GM12874 (cell line): ENCODE data around the gene ZNF423.

Experiments
- TF ChIP-seq, protein P1 (sequence below): IDR thresholded peaks from 2 replicates; pipeline ENCODE4 v1.5.1; 2011; ENCODE audit warnings: low read depth, mild to moderate bottlenecking, control low read depth, low read length, moderate library complexity; ENCODE audit not compliant: insufficient read depth

Gene ZNF423

GRCh38 chr16:49849754-49850108 is 6.2 kb downstream of the ZNF423 start:
- TF ChIP-seq, protein P1, sequence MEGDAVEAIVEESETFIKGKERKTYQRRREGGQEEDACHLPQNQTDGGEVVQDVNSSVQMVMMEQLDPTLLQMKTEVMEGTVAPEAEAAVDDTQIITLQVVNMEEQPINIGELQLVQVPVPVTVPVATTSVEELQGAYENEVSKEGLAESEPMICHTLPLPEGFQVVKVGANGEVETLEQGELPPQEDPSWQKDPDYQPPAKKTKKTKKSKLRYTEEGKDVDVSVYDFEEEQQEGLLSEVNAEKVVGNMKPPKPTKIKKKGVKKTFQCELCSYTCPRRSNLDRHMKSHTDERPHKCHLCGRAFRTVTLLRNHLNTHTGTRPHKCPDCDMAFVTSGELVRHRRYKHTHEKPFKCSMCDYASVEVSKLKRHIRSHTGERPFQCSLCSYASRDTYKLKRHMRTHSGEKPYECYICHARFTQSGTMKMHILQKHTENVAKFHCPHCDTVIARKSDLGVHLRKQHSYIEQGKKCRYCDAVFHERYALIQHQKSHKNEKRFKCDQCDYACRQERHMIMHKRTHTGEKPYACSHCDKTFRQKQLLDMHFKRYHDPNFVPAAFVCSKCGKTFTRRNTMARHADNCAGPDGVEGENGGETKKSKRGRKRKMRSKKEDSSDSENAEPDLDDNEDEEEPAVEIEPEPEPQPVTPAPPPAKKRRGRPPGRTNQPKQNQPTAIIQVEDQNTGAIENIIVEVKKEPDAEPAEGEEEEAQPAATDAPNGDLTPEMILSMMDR = no peak

- TF ChIP-seq, protein P1 = no peak
These were observed 6.7 kb downstream of the ZNF423 start for GRCh38 chr16:49849037-49849753.

DNA sequence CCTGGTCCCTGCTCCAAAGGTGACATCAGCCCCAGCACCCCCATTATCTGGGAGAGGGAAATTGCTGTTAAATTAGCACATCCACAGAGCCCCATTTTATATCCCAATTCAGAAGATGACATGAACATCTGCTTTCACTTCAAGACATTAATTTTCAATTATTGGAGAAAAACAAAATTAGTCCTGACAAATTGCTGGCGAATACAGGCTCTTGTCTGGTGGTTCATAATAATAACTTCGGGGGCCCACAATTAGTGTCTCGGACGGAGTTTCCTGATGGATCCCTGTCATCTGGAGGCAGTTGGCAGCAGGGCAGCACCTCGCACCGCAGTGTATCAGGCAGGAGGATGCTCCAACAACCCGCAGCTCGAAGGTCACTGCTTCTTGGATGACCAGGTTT is 7.4 kb downstream of the ZNF423 start:
- TF ChIP-seq, protein P1 = no peak

- TF ChIP-seq, protein P1 = no peak
These were observed 9.1 kb downstream of the ZNF423 start for GRCh38 chr16:49846800-49847199.

DNA sequence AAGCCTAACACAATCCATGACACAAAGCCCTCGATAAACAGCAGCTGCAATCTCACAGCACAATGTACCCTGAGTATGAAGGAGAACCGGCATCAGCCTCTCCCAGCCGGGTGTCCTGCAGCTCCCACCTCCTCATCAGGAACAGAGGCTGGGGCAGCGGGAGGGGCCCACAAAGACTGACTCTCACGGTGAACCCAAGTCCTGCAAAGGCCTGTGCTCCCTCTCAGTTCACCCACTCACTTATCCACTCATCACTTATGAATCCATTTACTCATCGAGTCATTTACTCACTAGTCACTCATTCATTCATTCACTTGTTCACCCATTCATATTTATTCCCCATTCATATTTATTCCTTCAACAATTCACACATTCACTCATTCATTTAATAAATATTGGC is 11.6 kb downstream of the ZNF423 start:
- TF ChIP-seq, protein P1 = no peak

GRCh38 chr16:49843758-49844157 is 12.2 kb downstream of the ZNF423 start:
- TF ChIP-seq, protein P1 = no peak

DNA sequence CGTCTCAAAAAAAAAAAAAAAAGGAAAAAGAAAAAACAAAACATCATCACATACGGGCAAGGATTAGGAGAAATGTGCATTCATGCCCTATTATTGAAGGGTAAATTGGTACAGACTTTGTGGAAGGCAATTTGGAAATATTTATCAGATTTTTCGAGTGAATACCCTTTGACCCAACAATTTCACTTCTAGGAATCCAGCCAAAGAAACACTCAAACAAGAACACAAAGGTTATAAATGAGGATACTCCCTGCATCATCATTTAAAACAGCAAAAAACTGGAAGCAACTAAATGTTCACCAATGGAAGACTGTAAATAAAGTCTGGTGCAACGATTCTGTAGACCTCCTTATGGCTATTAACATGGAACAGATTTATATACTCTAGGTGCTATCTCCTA is 12.9 kb downstream of the ZNF423 start:
- TF ChIP-seq, protein P1 = no peak
